ENCODE measurements around the gene ZP2.

The ZP2 gene

DNA sequence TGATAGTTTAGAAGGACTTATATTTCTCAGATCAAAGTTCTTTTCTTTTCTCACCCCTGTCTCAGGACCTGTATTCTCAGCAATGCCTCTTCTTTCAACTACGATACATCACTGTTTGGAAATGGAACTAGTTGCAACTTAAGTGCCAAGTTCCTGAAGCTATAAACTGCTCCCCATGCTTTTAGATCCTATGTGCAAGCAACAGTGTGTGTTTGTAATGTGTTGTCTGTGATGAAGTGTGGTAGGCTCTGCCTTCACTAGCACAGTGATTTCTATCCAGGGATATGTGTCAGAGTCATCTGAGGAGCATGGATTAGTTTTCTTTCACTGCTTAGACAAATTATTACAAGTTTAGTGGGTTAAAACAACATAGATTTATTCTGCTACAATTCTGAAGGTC is 18.4 kb downstream of the ZP2 start:
- peaks cover 8% of the 10 kb centered on the region for H3K27me3 ChIP-seq (ENCODE audit: control insufficient read depth, insufficient read depth, low read length)
- no peaks in the 10 kb centered on the region for H3K36me3 ChIP-seq (ENCODE audit: control insufficient read depth, insufficient read depth, low read length)
- peaks cover 6% of the 10 kb centered on the region for H3K4me1 ChIP-seq (ENCODE audit: control insufficient read depth, insufficient read depth, low read length)
- no peak overlapping the region for H3K27ac ChIP-seq (ENCODE audit: low read depth, low read length)
- no peak overlapping the region for H3K9ac ChIP-seq (ENCODE audit: low read length)
- H3K4me3 ChIP-seq (ENCODE audit: low read depth, low read length) = no peak overlapping the region
- peaks cover 3% of the 10 kb centered on the region; the same call in 1 of the 2 replicates for H3K9me3 ChIP-seq (ENCODE audit: control insufficient read depth, insufficient read depth, low read depth, low read length)

DNA sequence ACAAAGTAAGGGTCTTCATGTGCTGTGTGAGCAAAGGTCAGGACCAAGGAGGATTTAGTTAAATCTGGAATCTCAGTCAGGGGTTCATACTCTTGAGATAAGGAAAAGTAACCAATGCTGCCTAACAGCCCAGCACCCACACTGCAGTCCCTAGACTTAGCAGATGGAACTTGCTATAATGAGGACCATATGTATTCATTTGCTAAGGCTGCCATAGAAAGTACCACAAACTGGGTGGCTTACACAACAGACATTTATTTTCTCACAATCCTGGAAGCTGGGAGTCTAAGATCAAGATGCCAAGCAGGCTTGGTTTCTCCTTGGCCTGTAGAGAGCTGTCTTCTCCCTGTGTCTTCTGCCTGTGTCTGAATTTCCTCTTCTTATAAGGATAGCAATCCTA is 20.8 kb downstream of the ZP2 start:
- Histone ChIP-seq H3K4me1 (ENCODE audit: control insufficient read depth, insufficient read depth, low read length) (peaks cover 6% of the 10 kb centered on the region), H3K27ac (ENCODE audit: low read depth, low read length) (no peak overlapping the region), H3K36me3 (ENCODE audit: control insufficient read depth, insufficient read depth, low read length) (no peaks in the 10 kb centered on the region), H3K4me3 (ENCODE audit: low read depth, low read length) (no peak overlapping the region), H3K9ac (ENCODE audit: low read length) (no peak overlapping the region), H3K9me3 (ENCODE audit: control insufficient read depth, insufficient read depth, low read depth, low read length) (peaks cover 3% of the 10 kb centered on the region; the same call in 1 of the 2 replicates), H3K27me3 (ENCODE audit: control insufficient read depth, insufficient read depth, low read length) (peaks cover 8% of the 10 kb centered on the region)

DNA sequence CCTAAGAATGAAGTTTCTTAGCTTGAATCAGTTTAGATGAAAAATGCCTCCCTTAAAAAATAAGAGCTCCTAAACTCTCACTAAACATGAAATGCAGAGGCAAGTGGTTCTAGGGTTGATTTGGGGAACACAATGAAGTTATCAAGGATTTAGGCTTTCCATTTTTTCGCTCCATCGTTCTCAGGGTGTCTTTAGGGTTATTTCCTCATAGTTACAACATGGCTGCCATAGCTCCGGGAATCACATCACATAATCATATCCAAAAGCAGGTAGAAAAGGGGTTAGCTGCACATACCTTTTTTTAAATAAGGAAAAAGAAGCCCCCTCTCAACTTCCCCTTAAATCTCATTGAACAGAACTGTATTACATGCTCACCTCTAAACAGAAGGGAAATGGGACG is 21.4 kb downstream of the ZP2 start:
- no peak overlapping the region for H3K27ac ChIP-seq (ENCODE audit: low read depth, low read length)
- H3K36me3 ChIP-seq (ENCODE audit: control insufficient read depth, insufficient read depth, low read length) = no peaks in the 10 kb centered on the region
- peaks cover 6% of the 10 kb centered on the region for H3K4me1 ChIP-seq (ENCODE audit: control insufficient read depth, insufficient read depth, low read length)
- peaks cover 3% of the 10 kb centered on the region; the same call in 1 of the 2 replicates for H3K9me3 ChIP-seq (ENCODE audit: control insufficient read depth, insufficient read depth, low read depth, low read length)
- no peak overlapping the region for H3K9ac ChIP-seq (ENCODE audit: low read length)
- H3K4me3 ChIP-seq (ENCODE audit: low read depth, low read length) = no peak overlapping the region
- H3K27me3 ChIP-seq (ENCODE audit: control insufficient read depth, insufficient read depth, low read length) = peaks cover 8% of the 10 kb centered on the region

DNA sequence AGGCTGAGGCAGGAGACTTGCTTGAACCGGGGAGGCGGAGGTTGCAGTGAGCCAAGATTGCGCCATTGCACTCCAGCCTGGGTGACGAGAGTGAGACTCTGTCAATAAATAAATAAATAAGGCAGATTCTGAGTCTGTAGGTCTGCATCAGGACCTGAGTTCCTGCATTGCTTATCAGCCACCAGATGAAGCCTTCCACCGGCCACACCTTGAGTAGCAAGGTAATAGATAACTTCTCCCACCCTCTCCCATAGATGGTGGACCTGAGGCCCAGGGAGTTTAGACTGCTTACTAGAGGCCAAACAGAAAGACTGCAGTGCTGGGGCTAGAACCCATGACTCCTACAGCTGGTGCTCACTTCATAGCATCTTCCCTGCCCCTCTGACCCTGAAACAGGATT is 22.1 kb downstream of the ZP2 start:
- Histone ChIP-seq H3K9me3 (ENCODE audit: control insufficient read depth, insufficient read depth, low read depth, low read length) (peaks cover 7% of the 10 kb centered on the region), H3K36me3 (ENCODE audit: control insufficient read depth, insufficient read depth, low read length) (0 out of 2 replicates have a peak, but pooled peaks cover 2% of the 10 kb centered on the region), H3K27ac (ENCODE audit: low read depth, low read length) (no peak overlapping the region), H3K9ac (ENCODE audit: low read length) (no peak overlapping the region), H3K4me1 (ENCODE audit: control insufficient read depth, insufficient read depth, low read length) (peaks cover 10% of the 10 kb centered on the region), H3K4me3 (ENCODE audit: low read depth, low read length) (no peak overlapping the region), H3K27me3 (ENCODE audit: control insufficient read depth, insufficient read depth, low read length) (peaks cover 8% of the 10 kb centered on the region)

DNA sequence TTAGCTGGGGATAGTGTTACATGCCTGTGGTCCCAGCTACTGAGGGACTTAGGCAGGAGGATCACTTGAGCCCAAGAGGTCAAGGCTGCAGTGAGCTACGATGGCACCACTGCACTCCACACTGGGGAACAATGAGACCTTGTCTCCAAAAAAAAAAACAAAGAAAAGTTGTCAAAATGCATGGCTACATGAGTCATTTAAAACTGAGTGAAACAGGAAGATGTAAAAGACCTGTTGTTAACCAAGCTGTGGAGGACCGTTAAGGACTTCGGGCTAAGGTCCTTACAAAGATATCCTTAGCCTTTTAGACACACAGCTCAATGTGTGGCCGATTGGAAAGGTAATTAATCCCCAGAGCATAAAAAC is 25.1 kb downstream of the ZP2 start:
- H3K9ac ChIP-seq (ENCODE audit: low read length) = no peak overlapping the region
- H3K4me3 ChIP-seq (ENCODE audit: low read depth, low read length) = no peak overlapping the region
- H3K27ac ChIP-seq (ENCODE audit: low read depth, low read length) = no peak overlapping the region
- H3K9me3 ChIP-seq (ENCODE audit: control insufficient read depth, insufficient read depth, low read depth, low read length) = peaks cover 32% of the 10 kb centered on the region
- peaks cover 24% of the 10 kb centered on the region for H3K36me3 ChIP-seq (ENCODE audit: control insufficient read depth, insufficient read depth, low read length)
- H3K4me1 ChIP-seq (ENCODE audit: control insufficient read depth, insufficient read depth, low read length) = peaks cover 10% of the 10 kb centered on the region
- peaks cover 8% of the 10 kb centered on the region for H3K27me3 ChIP-seq (ENCODE audit: control insufficient read depth, insufficient read depth, low read length)

DNA sequence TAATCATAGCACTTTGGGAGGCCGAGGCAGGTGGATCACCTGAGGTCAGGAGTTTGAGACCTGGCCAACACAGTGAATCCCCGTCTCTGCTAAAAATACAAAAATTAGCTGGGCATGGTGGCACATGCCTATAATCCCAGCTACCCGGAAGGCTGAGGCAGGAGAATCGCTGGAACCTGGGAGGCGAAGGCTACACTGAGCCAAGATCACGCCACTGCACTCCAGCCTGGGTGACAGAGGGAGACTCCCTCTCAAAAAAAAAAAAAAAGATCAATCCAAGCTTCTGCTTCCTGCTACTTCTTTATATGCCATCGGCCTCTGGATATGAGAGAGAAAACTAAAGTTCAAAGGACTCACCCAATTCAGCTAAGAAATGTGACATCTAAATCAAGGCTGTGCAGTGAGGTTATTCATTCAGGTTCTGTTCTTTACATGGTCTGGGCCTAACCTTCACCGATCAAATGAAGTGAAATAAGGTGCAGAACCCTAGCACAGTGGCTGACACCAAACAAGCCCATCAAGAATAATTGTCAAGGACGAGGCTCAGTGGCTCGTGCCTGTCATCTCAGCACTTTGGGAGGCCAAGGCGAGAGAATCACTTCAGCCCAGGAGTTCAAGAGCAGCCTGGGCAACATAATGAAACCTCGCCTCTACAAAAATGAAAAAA is 25.6 kb downstream of the ZP2 start:
- no peak overlapping the region for H3K9ac ChIP-seq (ENCODE audit: low read length)
- peaks cover 8% of the 10 kb centered on the region for H3K27me3 ChIP-seq (ENCODE audit: control insufficient read depth, insufficient read depth, low read length)
- no peak overlapping the region for H3K4me3 ChIP-seq (ENCODE audit: low read depth, low read length)
- peaks cover 10% of the 10 kb centered on the region for H3K4me1 ChIP-seq (ENCODE audit: control insufficient read depth, insufficient read depth, low read length)
- H3K36me3 ChIP-seq (ENCODE audit: control insufficient read depth, insufficient read depth, low read length) = peaks cover 29% of the 10 kb centered on the region
- H3K9me3 ChIP-seq (ENCODE audit: control insufficient read depth, insufficient read depth, low read depth, low read length) = peaks cover 36% of the 10 kb centered on the region
- no peak overlapping the region for H3K27ac ChIP-seq (ENCODE audit: low read depth, low read length)

DNA sequence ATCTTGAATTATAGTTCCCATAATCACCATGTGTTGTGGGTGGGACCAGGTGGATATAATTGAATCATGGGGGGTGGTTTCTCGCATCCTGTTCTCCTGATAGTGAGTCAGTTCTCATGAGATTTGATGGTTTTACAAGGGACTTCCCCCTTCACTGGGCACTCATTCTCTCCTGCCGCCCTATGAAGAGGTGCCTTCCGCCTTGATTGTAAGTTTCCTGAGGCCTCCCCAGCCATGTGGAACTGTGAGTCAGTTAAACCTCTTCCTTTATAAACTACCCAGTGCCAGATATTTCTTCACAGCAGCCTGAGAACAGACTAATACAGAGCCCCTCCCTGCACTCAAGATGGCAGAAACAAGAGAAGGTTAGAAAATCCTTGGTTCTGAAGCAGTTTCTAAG is 26.5 kb downstream of the ZP2 start:
- H3K27me3 ChIP-seq (ENCODE audit: control insufficient read depth, insufficient read depth, low read length) = peaks cover 6% of the 10 kb centered on the region
- H3K27ac ChIP-seq (ENCODE audit: low read depth, low read length) = no peak overlapping the region
- no peak overlapping the region for H3K4me3 ChIP-seq (ENCODE audit: low read depth, low read length)
- H3K4me1 ChIP-seq (ENCODE audit: control insufficient read depth, insufficient read depth, low read length) = peaks cover 10% of the 10 kb centered on the region
- no peak overlapping the region for H3K9ac ChIP-seq (ENCODE audit: low read length)
- peaks cover 38% of the 10 kb centered on the region for H3K9me3 ChIP-seq (ENCODE audit: control insufficient read depth, insufficient read depth, low read depth, low read length)
- peaks cover 38% of the 10 kb centered on the region for H3K36me3 ChIP-seq (ENCODE audit: control insufficient read depth, insufficient read depth, low read length)

DNA sequence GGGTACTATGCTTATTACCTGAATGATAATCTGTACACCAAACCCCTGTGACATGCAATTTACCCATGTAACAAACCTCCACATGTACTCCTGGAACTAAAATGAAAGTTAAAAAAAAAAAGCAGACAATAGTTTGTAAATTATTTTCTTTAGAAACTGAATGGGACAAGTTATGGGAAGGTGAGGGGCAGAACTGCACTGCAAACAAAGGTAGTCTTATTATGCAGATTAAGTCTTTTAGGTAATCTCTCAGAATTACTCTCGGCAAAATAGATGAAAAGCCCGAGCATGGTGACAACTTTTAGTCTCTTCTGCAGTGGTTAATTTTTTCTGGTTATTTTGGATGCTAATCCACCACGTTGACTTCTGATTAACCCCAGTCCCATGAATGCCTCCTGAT is 27.4 kb downstream of the ZP2 start:
- peaks cover 10% of the 10 kb centered on the region for H3K4me1 ChIP-seq (ENCODE audit: control insufficient read depth, insufficient read depth, low read length)
- H3K36me3 ChIP-seq (ENCODE audit: control insufficient read depth, insufficient read depth, low read length) = peaks cover 47% of the 10 kb centered on the region
- no peaks in the 10 kb centered on the region for H3K27me3 ChIP-seq (ENCODE audit: control insufficient read depth, insufficient read depth, low read length)
- no peak overlapping the region for H3K9ac ChIP-seq (ENCODE audit: low read length)
- H3K9me3 ChIP-seq (ENCODE audit: control insufficient read depth, insufficient read depth, low read depth, low read length) = peaks cover 38% of the 10 kb centered on the region
- no peak overlapping the region for H3K27ac ChIP-seq (ENCODE audit: low read depth, low read length)
- H3K4me3 ChIP-seq (ENCODE audit: low read depth, low read length) = no peak overlapping the region

DNA sequence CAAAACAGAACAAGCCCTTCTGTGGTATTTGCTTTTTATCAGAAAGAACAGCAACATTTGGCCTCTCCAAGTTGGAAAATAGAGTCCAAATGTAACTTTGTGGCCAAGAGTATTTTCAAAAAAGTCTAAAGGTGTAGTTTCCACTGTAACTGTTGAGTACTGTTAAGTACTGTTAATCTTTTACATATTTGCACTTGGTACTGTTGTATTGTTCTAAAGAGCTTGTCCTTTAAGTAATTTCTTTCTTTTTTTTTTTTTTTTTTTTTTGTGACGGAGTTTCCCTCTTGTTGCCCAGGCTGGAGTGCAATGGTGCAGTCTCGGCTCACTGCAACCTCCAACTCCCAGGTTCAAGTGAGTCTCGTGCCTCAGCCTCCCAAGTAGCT is 31.4 kb downstream of the ZP2 start:
- no peak overlapping the region for H3K27ac ChIP-seq (ENCODE audit: low read depth, low read length)
- H3K4me3 ChIP-seq (ENCODE audit: low read depth, low read length) = no peak overlapping the region
- H3K9ac ChIP-seq (ENCODE audit: low read length) = no peak overlapping the region
- H3K4me1 ChIP-seq (ENCODE audit: control insufficient read depth, insufficient read depth, low read length) = 0 out of 2 replicates have a peak, but pooled peaks cover 4% of the 10 kb centered on the region
- no peaks in the 10 kb centered on the region for H3K27me3 ChIP-seq (ENCODE audit: control insufficient read depth, insufficient read depth, low read length)
- H3K9me3 ChIP-seq (ENCODE audit: control insufficient read depth, insufficient read depth, low read depth, low read length) = peaks cover 47% of the 10 kb centered on the region
- H3K36me3 ChIP-seq (ENCODE audit: control insufficient read depth, insufficient read depth, low read length) = peaks cover 76% of the 10 kb centered on the region

DNA sequence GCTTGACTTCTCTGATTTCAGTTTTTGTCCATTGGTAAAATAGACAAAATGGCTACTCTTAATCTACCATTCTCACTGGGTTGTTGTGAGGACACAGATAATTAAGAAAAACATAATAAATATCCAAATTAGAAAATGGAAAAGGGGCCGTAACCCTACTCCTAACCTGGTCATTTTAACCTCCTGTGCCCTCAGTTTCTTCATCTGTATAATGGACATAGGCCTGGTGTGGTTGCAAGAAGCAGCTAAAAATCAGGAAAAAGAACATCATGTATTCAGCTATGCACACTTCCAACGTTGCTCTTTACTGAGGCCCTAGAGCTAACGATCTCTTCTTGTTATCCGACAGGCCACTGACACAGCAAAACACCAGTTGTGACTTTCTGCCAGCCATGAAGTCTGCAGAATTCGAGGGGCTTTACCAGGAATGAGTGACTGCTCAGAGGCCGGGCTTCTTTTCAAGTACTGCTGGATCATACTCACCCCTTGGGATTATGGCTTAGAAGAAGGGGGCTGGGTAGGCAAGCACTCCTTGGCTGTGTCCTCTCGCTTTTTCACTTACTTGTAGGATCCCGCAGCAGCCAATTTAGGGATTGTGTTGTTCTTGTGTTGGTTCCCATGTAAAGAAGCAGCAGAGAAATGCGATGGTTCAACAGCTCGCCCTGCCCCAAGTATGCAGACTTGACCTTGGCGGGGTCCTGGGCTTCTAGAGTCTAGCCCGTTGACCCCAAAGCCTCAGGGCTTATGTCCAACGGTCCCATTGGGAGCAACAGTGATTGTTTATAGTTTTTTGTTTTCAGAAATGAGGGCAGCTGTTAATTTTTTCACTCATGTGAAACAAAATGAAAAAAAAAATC is 32.0 kb downstream of the ZP2 start:
- H3K4me3 ChIP-seq (ENCODE audit: low read depth, low read length) = no peak overlapping the region
- no peak overlapping the region for H3K27ac ChIP-seq (ENCODE audit: low read depth, low read length)
- peaks cover 81% of the 10 kb centered on the region for H3K36me3 ChIP-seq (ENCODE audit: control insufficient read depth, insufficient read depth, low read length)
- H3K27me3 ChIP-seq (ENCODE audit: control insufficient read depth, insufficient read depth, low read length) = no peaks in the 10 kb centered on the region
- 0 out of 2 replicates have a peak, but pooled peaks cover under 1% of the 10 kb centered on the region for H3K4me1 ChIP-seq (ENCODE audit: control insufficient read depth, insufficient read depth, low read length)
- peaks cover 44% of the 10 kb centered on the region for H3K9me3 ChIP-seq (ENCODE audit: control insufficient read depth, insufficient read depth, low read depth, low read length)
- no peak overlapping the region for H3K9ac ChIP-seq (ENCODE audit: low read length)

DNA sequence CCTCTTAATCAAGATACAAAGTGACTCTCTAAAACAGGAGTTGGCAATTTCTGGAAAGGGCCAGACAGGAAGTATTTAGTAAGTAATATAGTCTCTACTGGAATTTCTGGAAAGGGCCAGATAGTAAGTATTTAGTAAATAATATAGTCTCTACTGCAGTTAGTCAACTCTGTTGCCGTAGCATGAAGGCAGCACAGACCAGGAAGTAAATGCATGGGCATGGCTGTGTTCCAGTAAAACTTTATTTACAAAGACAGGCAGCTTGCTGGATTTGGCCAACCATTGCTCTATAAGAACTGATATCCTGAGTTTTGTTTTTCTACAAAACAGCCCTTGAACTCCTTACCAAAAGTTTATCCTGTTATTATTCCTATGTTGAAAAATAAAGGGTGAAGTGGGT is 36.0 kb downstream of the ZP2 start:
- Histone ChIP-seq H3K9ac (ENCODE audit: low read length) (no peak overlapping the region), H3K9me3 (ENCODE audit: control insufficient read depth, insufficient read depth, low read depth, low read length) (peaks cover 9% of the 10 kb centered on the region), H3K27me3 (ENCODE audit: control insufficient read depth, insufficient read depth, low read length) (no peaks in the 10 kb centered on the region), H3K27ac (ENCODE audit: low read depth, low read length) (no peak overlapping the region), H3K4me1 (ENCODE audit: control insufficient read depth, insufficient read depth, low read length) (no peaks in the 10 kb centered on the region), H3K36me3 (ENCODE audit: control insufficient read depth, insufficient read depth, low read length) (peaks cover 81% of the 10 kb centered on the region), H3K4me3 (ENCODE audit: low read depth, low read length) (no peak overlapping the region)
